ENCODE data around the gene PRKCA.

GRCh38 chr17:66319226-66319625, 16.8 kb downstream of the PRKCA start:
- no peak for TF ChIP-seq EZH2 (IDR thresholded peaks at IDR 0.05)
- no peak for TF ChIP-seq POLR2AphosphoS5 (IDR thresholded peaks at IDR 0.05; ENCODE audit: borderline replicate concordance, low read depth, low read length)
- no peak for TF ChIP-seq FOXP2 (optimal IDR thresholded peaks at IDR 0.05; ENCODE audit: control extremely low read depth, extremely low read length, insufficient read depth)

Measured in SK-N-MC (cell line).